Hematopoietic multipotent progenitor cell treated with erythropoietin and hydrocortisone succinate and interleukin-3 and kit ligand, for 17 days (in vitro differentiated cells): ENCODE data around the gene GOLGA1.
A peak's percentile ranks its signal among the peaks of the same experiment; 100 is the strongest.
"Not testable (repeated sequence)": the region's sequence is repeated elsewhere in the genome, so short reads cannot be mapped to it uniquely, and the experiment has no call there.

Experiments used
- DNase-seq: peaks from one replicate; pipeline ENCODE4 v3.0.0-alpha.2; 2015; ENCODE audit warnings: low spot score

Gene GOLGA1, protein sequence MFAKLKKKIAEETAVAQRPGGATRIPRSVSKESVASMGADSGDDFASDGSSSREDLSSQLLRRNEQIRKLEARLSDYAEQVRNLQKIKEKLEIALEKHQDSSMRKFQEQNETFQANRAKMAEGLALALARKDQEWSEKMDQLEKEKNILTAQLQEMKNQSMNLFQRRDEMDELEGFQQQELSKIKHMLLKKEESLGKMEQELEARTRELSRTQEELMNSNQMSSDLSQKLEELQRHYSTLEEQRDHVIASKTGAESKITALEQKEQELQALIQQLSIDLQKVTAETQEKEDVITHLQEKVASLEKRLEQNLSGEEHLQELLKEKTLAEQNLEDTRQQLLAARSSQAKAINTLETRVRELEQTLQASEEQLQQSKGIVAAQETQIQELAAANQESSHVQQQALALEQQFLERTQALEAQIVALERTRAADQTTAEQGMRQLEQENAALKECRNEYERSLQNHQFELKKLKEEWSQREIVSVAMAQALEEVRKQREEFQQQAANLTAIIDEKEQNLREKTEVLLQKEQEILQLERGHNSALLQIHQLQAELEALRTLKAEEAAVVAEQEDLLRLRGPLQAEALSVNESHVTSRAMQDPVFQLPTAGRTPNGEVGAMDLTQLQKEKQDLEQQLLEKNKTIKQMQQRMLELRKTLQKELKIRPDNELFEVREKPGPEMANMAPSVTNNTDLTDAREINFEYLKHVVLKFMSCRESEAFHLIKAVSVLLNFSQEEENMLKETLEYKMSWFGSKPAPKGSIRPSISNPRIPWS

GRCh38 chr9:124940894-124941678 lies at the start of gene GOLGA1:
GOLGA1 (minus strand) TSS chr9:124941083; CDS start chr9:124938711, 2,372 bp downstream.
- DNase-seq: peak; percentile 93

GRCh38 chr9:124983698-124984097 lies 42.8 kb upstream of the GOLGA1 start:
- no peak for DNase-seq

- DNase-seq: no peak
These were observed 39.5 kb upstream of the GOLGA1 start for GRCh38 chr9:124980431-124980830.

DNA sequence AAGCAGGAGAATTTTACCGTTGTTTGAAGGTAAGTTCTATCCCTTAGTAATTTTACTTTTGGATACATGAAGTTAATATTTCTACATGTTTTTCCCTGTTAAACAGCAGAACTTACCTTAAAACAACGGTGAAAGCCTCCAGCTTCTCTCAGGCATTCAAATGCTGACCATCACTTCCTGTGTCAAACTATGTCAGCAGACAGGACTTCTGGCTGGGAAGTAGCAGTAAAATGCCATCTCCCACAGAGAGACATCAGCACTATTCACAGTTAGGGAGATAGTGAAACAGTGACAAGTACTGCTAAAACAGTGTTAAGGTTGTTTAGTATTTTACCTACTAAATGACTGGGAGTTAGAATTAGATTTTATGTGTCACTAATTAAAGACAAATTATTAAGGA lies 34.2 kb upstream of the GOLGA1 start:
- DNase-seq: no peak

DNA sequence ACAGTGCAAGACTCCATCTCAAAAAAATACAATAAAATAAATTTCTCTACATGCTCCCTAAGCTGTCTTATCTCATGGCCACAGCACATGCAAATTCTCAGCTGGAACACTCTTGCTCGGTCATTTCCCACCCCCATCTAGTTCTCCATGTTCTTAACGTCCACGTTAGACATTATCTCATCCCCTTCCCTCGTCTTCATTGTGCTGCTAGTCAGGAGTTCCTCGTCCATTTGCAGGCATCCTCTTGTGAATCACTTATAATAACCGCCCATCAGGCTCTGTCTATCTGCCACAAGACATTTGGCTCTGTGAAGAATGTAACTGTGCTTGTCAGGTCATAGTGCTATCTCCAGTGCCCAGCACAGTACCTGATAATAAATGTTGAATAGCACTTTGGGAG lies 32.9 kb upstream of the GOLGA1 start:
- DNase-seq: peak; percentile 27

GRCh38 chr9:124972241-124972770 lies 31.4 kb upstream of the GOLGA1 start:
- DNase-seq: no peak

DNA sequence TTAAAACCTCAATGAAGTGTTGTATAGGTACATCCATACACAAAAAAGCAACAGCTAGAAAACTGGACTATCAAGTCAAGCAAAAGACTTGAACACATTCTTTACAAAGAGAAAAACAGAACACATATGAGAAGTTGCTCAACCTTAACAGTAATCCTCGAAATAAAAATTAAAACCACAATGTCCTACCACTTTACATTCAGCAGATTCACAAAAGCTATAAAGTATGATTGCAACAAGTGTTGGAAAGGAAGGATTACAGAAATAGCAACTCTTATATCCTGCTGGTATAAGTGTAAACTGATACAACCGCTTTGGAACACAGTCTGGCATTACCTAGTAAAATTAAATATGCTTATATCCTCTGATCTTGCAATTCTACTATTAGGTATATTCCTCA lies 28.5 kb upstream of the GOLGA1 start:
- no peak for DNase-seq

GRCh38 chr9:124968238-124968637 lies 27.4 kb upstream of the GOLGA1 start:
- DNase-seq: no peak

- not testable (repeated sequence) for DNase-seq
These were observed 25.1 kb upstream of the GOLGA1 start for GRCh38 chr9:124965775-124966568.

- no peak for DNase-seq
These were observed 23.7 kb upstream of the GOLGA1 start for GRCh38 chr9:124964604-124965003.

DNA sequence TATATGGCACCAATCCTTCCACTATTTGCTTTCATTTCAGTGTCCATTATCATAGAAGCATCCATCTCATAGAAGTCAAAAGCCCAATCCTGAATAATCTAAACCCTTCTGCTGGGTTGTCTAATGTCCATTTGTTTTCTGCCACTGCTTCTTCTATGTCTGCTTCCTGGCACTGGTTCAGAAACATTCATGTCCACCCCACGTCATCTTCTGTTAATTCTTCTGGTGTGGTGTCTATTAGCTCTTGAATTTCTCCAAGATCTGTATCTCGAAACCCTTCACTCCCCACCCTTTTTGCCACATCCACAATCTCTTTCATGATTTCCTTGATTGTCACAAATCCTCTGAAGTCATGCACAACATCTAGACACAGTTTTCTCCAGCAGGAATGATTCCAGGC lies 23.2 kb upstream of the GOLGA1 start:
- DNase-seq: no peak

DNA sequence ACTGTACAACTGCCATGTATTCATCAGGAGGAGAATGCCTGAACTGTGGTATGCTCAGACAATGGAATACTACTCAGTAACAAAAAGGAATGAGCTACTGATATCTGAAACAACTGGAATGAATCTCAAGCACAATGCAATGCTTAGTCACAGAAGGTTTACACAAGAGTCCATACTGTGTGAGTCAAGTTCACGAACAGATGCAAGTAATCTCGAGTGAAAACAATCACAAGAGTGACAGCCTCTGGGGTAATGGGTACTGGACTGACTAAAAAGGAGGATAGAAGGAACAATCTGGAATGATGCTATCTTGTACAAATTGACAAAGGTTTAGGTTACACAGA lies 19.5 kb upstream of the GOLGA1 start:
- no peak for DNase-seq

- not testable (repeated sequence) for DNase-seq
These were observed 19.0 kb upstream of the GOLGA1 start for GRCh38 chr9:124959671-124960408.

DNA sequence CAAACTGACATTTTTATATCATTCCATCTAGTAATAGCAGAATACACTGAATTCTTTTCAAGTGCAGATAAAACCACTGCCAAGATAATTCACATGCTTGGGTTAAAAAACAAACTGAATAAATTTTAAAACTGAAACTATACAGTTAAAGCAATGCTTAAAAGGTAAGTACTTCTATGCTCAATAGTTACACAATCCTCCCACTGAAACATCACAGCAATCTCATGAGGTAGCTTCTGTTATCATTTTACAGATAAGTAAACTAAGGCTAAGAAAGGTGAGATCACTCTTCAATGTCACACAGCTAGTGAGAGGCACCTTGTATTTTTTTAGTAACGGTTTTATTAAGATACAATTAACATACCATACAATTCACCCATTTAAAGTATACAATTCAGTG lies 13.4 kb upstream of the GOLGA1 start:
- no peak for DNase-seq

- DNase-seq: no peak
These were observed 9.3 kb upstream of the GOLGA1 start for GRCh38 chr9:124950050-124950718.

GRCh38 chr9:124949387-124949786 lies 8.5 kb upstream of the GOLGA1 start:
- no peak for DNase-seq

- DNase-seq: no peak
These were observed 7.0 kb upstream of the GOLGA1 start for GRCh38 chr9:124947727-124948391.

DNA sequence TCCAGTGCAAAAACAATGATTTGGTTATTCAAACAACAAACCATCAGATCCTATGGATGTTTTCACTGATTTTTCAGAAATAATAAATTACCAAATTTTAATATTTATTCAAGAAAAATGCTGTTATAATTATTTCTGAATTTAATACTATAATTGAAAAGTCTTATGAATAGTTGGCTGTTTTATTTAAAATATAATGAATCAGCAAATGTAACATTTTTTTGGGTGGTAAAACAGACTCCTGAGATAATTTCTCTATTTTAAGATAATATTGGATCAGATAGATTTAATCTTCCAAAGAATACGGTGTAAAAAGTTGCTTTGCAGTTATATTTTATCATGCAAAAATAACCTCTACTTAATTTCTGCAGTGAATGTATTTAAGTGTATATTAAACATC lies 5.3 kb upstream of the GOLGA1 start:
- no peak for DNase-seq

DNA sequence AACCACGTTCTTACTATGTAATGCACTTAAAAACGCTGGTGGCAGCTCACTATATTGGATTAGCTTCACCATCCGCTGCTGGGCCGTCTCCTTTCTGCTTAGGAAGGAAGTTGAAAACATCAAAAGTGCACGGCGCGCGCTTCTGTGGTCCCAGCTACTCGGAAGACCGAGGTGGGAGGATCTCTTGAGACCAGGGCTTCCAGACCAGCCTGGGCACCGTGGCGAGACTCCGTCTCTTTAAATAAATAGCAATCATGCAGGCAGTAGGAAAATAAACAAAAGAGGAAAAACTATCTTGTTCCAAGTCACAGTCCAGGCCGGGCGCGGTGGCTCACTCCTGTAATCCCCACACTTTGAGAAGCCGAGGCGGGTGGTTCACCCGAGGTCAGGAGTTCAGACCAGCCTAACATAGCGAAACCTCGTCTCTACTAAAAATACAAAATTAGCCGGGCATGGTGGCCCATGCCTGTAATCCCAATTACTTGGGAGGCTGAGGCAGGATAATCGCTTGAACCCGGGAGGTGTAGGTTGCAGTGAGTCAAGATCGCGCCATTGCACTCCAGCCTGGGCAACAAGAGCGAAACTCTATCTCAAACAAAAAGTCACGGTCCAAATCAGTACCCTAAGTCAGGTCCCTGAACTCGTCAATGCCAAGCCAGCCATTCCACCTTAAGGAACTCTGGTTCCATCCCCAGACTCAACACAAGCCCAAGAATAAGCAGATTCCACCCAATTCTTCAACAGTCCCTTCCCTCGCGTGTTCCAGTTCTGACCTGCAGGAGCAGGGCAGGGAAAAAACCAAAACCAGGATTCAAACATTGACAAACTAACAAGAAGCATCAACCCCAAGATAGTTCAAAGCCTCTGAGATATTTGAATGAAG lies 1.0 kb upstream of the GOLGA1 start:
- no peak for DNase-seq
